ENCODE measurements around the gene ITGA4.

Gene ITGA4

DNA sequence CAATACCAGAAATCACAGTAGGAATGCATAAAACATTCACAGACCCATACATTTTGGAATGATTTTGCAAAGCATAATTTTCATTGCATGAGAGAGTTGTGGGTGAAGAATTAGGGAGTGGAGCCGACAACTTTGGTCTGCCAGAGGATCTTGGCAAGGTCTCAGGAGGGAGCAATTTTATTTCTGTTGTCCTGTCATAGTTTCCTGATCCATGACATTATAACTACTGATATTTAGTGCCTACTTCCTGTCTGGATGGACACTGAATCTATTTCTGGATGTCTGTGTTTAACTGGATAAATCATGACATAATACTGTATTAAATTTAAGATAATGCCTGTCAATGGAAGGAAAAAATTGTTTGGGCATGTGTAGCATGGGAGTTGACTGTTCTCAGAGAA lies 2.4 kb downstream of the ITGA4 start:
- no peak for DNase-seq

DNA sequence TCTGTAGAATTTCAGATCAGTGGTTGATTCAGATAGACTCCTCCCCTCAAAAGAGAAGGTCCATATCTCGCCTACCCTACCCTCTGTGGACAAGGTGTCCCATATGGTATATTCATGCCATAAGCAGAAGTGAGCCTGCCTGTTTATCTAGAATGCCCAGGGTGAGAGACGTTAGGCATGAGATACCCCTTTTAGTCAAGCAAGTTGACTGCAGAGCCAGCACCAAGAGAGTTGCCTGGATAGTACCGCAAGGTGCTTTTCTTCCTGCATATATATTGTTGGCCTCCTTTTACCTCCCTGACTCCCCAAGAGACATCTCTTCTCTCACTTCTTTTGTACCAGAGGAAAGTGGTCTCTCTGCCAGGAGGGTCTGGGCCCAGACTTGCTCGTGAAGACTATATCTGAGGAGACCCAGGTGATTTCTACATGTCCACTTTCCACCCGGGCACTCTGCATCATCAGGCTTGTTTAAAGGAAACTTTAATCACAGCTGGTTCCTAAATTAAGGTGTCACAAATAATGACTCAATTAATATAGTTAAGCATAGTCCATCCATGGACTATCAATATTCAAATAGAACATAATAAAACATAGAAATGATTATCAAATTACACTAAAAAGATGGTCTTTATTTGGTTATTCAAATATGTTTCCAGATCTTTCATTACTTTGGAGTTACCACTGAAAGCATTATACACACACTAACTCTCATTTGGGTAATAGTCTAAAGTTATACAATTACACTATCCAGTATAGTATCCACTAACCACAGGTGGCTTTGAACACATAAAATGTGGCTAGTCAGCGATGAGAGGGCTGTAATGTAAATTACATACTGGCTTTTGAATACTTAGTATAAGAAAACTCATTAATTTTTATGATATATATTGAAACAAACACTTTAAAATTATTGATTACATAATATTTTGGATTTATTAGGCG lies 4.1 kb downstream of the ITGA4 start:
- no peak for DNase-seq

DNA sequence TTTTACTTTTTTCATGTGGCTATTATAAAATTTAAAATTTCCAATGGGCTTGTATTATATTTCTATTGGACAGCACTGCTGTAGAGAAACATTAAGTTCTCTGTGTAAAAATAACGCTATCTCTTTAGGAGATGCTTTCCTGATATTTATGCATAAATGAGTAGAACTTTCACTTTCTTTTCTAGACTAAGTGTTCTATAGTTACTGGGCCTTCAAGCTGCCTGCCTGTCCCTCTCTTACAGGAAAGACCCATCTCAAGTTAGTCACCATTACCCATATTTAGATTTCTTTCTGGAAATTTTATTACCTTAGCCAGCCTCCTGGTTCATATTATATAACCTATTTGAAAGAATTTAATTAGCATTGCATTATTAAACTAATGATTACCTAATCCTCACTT lies 4.8 kb downstream of the ITGA4 start:
- DNase-seq, result no peak

DNA sequence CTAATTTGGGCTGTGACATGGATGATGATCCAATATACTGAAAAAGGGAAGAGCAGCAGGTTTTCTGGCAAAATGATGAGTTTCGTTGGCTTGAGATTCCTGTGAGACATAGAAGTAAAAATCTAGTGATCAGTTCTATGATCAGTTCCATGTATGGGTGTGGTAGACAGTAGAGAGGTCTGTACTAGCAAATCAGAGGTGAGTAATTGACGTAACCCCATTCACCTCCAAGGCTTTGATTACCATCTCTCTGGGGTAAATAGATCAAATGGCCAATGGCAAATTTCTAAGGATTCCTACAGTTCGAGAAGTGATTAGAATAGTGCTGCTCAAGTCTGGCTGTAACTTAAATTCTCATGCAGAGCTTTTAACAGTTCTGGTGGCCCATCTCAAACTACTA lies 6.4 kb downstream of the ITGA4 start:
- no peak for DNase-seq

DNA sequence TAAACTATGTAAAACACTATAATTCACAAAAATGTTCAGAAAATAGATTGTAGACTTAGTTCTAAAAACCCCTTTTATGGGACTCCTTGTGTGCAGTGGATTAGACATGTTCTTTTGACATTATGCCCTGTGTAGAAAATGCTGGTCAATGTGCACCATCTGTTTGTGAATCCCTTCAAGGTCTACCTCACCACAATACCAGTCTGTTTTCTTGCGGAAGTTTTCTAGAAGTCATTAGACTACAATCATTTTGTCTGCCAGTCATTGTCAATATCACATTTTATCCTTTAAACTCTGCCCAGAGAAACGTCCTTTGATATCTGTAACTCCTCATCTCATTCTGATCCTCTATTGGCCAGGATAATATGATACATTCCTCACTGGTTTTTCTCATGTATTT lies 7.8 kb downstream of the ITGA4 start:
- no peak for DNase-seq

DNA sequence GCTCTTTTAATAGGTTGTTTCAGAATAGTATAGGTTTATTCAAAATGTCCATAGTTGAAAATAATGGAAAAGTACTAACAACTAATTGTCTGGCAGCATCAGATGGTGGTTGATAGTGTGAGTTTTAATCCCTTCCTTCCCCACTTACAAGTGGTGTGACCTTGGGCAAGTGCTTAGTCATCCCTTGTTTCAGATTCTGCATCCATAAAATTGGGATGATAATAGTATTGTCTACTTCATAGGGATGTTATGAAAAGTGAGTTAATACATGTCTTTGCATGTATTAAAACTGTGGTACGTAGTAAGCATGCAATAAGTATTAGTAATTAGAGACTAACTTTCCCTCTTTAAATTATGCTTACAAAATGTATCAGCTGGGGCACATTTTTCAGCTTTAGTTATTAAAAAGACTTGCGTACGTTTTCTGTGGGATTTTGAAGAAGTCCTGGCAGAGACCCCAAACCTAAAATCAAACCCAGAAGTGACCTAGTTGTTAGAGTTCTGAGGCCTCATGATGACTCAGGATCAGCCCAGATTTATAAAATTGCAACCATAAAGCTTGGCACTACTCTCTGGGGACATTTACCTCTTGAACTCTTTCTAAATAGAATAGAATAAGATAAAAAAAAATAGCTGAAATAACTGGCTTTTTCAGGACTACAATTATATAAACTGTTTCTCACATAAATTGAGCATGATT lies 8.6 kb downstream of the ITGA4 start:
- DNase-seq, result no peak

DNA sequence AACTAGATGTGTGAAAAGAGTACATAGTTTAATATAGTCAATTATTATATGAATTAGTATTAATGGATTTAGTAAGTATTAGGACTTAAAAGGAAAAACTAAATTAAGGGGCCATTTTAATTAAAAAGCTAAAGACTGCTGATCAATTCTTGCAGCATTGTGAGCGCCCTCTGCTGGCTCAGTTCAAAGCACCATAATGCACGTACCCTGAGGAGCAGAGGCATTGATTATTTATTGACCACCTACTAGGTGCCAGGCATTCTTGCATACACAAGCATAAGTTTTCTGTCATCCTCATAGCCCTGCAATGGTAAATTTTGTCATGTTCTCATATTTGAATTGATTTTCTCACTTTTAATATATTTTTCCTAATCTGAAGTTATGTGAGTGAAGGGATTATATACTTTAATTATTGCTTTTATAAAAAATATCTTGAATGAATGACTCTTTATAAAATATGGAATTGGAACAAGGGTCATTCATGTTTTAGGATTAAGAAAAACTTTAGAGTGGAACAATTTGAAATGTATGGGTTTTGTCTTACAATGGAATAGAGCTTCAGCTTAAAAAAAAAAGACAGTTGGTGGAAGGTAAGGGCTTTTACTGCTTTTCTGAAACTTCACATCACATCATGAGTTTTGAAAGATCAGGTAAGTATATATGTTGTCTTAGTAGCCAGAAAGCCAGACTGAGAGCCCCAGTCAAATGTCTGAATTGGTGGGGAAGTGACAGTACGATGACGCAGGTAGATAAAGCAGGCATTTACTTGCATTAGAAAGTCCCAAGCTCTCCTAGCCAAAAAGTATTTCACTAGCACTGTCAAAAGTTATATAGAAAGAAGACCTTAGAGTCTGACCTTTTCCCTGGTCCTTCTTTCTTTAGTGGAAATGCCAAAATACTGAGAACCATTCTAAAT lies 9.7 kb downstream of the ITGA4 start:
- peak; percentile 50 for DNase-seq

DNA sequence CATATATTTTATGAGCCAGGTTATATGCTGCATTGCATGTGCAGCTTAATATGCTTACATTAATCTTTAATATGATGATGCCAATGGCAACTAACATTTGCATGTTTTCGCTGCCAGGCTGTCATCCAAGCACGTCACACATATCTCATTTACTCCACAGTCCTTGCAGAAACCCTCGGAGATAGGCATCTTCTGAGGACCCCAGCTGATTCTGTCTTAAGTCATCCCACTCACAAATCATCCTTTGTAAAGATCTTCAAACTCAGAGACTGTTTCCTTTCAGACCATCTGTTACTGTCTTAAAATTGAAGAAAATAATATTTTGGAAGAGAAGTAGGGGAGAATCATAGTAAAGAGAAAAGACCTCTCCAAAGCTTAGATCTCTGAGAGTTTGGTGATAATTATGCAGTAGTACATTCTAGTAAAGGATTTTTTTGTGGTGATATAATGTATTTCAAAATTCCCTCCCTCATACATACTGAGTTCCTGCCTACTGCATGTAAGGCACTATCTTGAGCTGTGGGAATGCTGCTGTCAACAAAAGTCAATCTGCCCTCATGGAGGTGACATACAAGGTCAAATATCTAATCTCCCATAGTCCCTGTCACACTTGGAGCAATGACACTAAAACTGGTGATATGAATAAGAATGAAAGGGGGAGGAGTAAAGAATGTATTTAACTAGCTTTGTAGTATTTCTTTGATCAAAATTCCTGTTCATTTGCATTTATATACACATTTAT lies 11.0 kb downstream of the ITGA4 start:
- no peak for DNase-seq

DNA sequence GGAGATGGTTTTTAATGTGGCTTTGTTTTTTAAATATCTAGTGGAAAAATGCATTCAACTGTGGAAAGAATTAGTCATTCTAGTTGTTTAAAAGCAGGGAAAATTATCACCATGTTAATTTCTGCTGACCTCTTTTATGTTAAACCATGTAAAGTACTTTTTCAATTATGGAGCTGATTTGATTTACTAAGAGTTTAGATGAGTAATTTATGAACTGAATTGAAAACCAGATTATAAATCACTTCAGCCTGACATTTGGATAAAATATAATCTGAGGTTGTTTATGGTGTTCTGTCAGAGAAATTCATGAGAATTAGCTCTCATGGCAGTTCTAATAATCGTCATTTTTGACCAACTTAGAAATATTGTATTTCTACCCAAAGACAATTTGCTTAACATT lies 11.6 kb downstream of the ITGA4 start:
- DNase-seq, result no peak

DNA sequence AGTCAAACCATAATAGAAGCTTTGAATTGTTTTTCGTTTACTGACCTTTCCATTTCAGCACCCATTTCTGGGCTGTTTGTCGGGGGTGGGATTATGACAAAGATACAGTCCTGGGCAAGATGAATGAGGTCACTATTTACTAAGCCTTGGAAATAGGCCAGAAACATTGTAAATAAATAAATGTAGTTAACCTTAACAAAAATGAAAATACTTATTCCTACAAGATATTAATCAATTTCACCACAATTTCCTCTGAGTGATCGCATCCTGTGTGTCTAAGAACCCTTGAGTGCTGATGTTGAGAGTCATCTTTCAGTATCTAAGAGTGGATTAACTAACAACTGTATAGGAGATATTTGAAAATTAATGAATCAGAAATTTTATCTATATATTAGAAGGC lies 14.0 kb downstream of the ITGA4 start:
- DNase-seq, result no peak

DNA sequence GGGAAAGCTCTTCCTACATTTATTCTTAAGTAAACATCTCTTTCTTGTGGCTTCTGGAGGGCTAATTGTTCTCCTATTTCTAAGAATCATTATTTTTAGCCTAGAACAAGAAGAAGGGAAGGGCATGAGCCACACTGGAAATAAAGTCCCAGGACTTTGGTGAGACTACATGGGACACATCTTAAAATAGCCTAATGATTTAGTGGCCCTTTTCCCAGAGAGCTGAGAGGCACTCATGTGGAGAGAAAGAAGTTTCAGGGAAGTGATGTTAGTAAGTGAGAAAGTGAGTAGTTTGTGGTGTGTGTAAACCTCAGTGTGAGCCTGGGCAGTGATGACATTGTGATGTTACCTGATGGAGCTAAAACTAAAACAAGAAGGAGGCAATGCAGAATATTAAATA lies 14.6 kb downstream of the ITGA4 start:
- no peak for DNase-seq

DNA sequence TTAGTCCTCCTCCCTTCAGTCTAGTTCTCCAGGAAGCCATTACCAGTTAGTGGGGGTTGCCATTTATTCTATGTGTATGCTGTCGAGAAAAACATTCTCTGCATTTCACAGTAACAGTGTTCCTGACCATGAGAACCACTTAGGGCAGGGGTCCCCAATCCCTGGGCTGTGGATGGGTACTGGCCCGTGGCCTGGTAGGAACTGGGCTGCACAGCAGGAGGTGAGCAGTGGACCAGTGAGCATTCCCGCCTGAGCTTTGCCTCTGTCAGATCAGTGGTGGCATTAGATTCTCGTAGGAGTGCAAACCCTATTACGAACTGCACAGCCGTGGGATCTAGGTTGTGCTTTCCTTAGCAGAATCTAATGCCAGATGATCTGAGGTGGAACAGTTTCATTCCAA lies 15.8 kb downstream of the ITGA4 start:
- DNase-seq, result no peak

DNA sequence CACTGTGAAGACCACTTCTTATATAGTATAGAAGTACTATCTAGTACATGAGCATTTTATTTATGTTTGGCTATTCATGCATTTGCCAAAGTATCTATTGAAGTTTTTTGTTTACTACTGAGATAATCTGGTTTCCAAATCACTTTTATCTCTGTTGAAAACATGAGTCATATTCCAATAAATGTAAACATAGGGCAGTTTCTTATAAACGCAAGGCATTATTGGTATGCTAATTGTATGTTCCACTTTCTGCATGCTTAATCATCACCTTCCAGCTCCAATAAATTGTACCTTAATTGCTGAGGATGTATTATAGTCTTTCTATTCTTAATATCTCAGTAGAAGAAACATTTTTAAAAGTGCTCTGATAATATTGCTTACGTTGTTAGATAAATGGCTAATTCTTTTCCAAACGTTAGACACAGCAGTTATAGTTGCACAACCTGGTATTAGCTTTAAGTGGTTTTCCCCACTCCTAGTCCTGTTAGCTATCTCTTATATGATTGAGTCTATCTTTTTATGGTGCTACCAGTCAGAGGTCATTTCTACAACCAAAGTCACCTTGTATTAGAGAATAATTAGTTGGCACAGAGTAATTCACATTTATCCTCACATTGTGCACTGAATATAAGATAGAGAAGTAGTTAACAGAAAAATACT lies 17.2 kb downstream of the ITGA4 start:
- no peak for DNase-seq

DNA sequence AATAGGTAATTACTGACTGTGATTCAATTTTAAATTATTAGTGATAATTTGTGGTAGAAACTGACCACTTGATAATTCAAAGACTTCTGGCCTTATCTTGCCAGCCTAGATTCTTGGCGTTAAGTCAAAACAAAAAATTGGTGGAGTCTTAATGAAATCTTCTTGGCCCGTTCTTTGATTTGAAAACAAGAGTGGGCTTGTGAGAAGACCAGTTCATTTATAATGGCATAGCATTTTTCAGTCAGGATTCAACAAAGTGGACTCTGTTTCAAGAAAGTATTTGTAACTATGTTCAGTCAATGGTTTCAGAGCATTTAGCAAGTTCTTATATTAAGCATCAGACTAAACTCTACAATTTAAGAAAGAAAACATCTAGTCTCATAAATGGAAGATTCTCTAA lies 26.0 kb downstream of the ITGA4 start:
- DNase-seq, result no peak

DNA sequence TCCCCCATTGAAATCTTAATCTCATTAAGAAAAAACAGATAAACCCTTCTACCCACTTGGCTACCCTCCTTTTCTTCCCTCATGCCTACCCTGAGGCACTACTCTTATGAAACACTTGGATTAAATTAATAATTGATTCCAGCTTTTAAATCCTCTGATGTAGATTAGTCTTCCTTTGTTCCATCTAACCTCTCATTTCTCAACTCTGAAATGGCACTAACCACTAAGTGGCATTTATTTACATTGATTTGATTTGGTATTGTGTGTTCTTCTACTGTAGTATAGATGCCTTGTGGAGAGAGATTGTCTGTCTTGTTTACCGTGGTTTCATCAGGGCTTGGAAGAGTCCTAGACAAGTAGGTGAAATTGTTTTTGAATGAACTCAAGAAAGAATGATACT lies 26.7 kb downstream of the ITGA4 start:
- DNase-seq, result peak; percentile 74

DNA sequence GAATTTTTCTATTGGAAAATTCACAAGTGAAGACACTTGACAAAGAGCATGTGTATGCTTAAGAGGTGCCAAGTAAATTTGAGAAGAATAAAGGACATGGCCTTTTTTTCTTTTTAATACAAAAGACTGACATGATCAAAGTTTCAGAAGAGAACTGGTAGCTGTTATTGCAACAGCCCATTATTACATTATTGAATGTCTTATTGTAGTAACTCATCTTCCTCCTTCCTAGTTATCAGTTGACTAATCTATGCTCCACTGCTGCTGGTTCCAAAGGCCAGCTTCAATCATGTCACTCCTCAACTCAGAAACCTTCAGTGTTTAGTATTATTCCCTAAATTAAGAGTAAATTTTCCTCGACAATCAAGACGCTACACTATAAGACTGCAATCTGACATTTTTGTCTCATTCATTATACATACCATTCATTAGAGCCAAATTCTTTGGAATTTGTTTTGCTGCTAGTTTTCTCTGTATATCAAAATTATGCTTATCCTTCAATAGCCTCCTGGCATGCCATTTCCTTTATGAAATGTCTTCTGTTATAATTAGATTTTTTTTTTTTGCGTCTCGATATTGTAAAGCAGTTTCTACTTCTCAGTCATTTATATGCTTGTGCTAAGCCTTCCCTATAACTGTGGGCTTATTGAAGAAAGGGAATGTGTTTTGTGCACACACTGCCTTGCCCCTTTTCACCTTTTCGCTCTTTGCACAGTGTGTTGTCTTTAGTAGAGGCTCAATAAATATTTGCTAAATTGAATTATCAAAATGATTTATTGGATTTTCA lies 27.9 kb downstream of the ITGA4 start:
- DNase-seq, result no peak

DNA sequence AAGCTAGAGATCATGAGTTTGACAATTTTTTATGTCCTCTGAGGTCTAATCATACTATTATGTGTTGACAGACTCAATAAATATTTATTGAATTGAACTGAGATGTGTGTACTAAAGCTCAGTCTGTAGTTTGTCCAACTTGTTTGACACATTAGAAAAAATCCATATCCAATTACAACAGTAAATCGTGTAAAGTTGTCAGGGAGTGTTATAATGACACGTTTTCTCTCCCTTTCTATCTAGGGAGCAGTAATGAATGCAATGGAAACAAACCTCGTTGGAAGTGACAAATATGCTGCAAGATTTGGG lies 28.4 kb downstream of the ITGA4 start:
- DNase-seq, result no peak

DNA sequence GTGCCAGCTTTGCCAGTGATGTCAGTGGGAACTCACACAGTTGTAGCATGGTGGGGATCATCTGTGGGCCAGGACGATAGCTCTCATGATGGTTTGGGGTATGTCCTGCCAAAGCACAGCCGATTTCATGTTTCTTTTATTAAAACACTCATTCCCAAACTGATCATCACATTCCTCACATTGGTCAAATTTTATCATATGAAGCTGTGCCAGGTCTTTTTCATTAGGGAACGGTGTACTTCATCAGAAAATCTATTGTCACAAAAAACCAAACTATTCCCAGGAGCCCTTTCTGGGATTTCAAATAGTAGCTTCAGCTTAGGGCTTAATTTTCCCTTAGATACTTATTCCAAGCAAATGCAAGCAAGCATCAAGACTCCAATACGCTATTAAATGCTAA lies 42.0 kb downstream of the ITGA4 start:
- DNase-seq, result no peak

DNA sequence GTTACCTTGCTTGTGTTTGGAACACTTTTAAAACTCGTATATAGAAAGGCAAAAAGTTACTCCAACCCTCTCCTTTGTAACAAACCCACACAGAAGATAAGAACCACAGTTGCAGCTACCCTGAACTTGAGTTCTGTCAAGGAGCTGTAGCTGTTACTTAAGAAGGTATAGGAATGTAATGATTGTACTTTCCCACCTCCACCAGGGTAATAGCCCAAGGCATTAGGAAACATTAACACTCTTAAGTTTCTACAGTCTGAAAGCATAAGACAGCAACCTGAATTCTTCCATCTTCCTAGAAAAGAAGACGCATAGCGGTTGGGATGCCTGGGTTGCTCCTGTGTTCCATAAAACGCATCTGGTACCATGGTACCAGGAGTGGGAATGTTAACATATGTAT lies 43.0 kb downstream of the ITGA4 start:
- no peak for DNase-seq

DNA sequence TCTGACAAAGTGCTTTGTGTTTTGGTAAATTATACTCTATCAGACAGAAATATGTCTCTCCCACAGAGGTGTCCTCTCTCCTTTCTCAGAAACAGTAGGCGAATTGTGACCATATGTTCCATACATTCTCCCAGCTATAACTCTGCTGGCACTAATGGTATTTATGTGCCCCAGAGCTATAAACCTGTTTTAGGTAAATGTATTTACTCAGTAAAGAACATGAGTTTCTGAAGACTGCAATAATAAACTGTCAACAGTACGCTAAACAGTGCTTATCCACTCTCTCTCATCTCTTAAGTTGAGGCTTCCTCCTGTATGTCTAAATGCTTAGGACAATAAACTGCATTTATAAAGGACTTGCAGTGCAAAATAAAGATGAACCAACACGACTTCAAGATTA lies 58.5 kb downstream of the ITGA4 start:
- no peak for DNase-seq

DNA sequence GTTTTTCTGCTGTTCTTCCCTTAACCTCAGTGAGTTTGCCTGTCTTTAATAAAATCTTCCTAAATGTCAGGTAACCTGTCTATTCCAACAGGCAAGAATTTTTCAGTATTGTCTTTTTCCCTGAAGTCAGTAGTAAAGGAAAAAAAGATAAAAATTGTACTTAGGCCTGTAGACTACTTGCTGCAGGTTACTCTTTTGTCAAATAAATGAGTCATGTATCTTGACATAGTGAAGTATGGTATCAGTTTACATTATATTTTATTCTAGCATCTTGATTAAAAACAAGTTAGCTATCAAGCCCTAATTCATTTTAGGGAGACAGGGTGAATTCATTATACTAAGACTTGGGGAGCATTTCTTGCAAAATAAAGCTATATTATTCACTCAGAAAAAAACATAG lies 59.8 kb downstream of the ITGA4 start:
- DNase-seq, result no peak

All from NCI-H345 (cell line).